HAP-1 (cell line): ENCODE measurements around the gene TMEM204.

Experiments used
- DNase-seq, 2 experiments: peaks; one replicate each; pipeline ENCODE4 v3.0.0-alpha.2; 2016 to 2020; ENCODE audit warnings: low spot score in 2 of 2
- H3K27me3 ChIP-seq: fragments of 250-450 bp; sonication (Bioruptor Pico); 2 replicates; pipeline ENCODE4 v1.5.1; 2020; ENCODE audit warnings: low read depth, mild to moderate bottlenecking, moderate library complexity
- H3K36me3 ChIP-seq: fragments of 250-450 bp; sonication (Bioruptor Pico); replicated peaks from 2 replicates; pipeline ENCODE4 v1.5.1; 2020; ENCODE audit warnings: mild to moderate bottlenecking
- H3K4me1 ChIP-seq: fragments of 250-450 bp; sonication (Bioruptor Pico); 2 replicates; pipeline ENCODE4 v1.5.1; 2020; ENCODE audit warnings: mild to moderate bottlenecking
- H3K4me3 ChIP-seq: fragments of 250-450 bp; sonication (Bioruptor Pico); 2 replicates; pipeline ENCODE4 v1.5.1; 2020; ENCODE audit warnings: mild to moderate bottlenecking, moderate library complexity
- H3K9me3 ChIP-seq: fragments of 250-450 bp; sonication (Bioruptor Pico); 2 replicates; pipeline ENCODE4 v1.5.1; 2020; ENCODE audit warnings: mild to moderate bottlenecking, moderate library complexity
- in situ Hi-C: fragments of 300-500 bp; cut with MboI; formaldehyde crosslinking; loops from 3 replicates; pipeline ENCODE4 v1.14.3; 2020; ENCODE audit warnings: low sequenced_read_pairs, inconsistent platforms, mixed read lengths

TMEM204 gene

DNA sequence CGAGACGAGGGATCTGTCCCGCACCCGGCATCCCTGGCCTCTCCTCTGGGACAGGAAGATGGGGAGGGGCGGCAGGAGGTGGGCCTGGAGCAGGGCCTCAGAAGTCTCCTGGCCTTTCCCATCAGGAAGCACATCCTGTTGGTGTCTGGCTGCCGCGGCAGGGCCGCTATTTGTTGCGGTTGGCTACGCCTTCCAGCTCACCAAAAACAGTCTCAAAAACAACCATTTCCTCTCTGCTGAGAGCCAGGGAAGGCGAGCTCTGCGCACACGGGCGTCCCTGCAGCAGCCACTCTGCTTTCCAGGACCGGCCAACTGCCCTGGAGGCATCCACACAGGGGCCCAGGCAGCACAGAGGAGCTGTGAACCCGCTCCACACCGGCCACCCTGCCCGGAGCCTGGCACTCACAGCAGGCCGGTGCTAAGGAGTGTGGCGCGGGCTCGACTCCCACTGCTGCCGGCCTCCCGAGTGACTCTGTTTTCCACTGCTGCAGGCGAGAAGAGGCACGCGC is at the start of gene TMEM204:
Gene TMEM204, plus strand, starts transcription at position 224 of the 509 bp plus-strand sequence. CDS start 610 bp downstream, outside the sequence.
- Histone ChIP-seq H3K4me1 (no peaks in the 10 kb centered on the region), H3K27me3 (no peaks in the 10 kb centered on the region), H3K4me3 (no peak within 1 kb of the TSS), H3K9me3 (no peaks in the 10 kb centered on the region), H3K36me3 (no peaks in the 10 kb centered on the region)
- no peak for DNase-seq
- in situ Hi-C loops, result no loop called here

DNA sequence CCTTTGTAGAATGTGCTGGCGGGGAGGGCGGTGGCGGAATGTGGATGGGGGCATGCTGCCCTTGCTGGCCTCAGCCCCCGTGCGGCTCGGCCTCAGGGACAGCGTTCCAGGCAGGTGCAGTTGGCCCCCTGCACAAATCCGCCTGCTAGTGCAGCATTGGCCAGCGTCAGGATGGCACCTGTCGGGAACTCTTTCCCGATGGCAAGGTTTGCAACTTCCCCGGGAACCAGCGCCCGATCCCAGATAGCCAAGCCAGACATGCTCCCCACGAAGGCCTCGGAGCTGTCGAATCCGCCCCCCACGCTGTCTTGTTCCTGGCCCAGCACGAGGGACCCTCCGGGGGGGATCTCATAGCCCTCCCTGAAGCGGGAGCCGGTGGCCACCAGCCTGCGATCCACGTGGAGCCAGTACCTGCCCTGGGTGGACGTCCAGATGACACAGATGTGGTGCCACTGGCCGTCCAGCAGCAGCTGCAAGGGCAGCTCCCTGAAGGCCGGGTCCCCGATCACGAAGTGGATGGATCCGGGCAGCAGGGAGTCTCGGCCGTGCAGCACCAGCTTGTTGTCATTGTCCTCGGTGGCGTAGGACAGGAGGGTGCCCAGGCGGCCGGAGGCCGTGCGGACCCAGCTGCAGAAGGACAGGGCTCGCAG is 47.5 kb upstream of the TMEM204 start:
- Histone ChIP-seq H3K27me3 (no peaks in the 10 kb centered on the region), H3K9me3 (no peaks in the 10 kb centered on the region), H3K4me1 (no peaks in the 10 kb centered on the region), H3K4me3 (no peak overlapping the region), H3K36me3 (no peaks in the 10 kb centered on the region)
- no peak for DNase-seq
- in situ Hi-C loops, result no loop called here

DNA sequence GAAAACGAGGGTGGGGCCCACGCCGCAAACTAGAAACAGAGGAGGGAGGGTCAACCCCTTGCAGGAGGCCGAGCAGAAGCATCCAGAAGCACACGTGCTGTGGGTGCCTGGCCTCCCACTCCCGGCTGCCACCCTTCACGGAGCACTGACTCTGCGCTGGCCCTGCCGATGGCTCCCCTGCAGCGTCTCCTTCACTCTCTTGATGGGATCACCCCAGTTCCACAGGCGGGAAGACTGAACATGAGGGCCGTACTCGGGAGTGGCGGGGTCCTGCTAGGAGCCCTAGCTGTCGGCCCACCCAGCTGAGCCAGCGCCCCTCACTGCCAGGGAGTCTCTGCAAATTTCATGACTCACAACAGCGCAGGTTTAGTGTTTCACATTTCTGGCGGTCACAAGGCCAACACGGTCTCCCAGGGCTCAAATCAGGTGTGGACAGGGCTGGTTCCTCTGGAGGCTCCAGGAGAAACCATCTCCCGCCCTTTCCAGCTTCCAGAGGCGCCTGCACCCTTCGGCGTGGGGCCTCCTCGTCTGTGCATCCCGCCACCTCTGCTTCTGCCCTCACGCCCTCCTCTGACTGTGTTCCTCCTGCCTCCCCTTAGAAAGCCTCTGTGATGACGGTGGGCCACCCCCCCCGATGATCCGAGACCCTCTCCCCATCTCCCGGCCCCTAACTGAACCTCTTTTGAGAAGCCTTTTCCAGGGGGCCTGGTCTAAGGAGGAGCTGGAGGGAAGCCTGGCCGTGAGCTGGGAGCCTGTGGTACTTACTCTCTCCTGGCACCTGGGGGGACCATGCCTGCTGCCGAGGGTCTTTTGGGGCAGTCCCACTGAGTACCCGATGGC is 46.7 kb upstream of the TMEM204 start:
- no peak for DNase-seq
- no peaks in the 10 kb centered on the region for H3K27me3 ChIP-seq
- in situ Hi-C loops, result no loop called here
- no peaks in the 10 kb centered on the region for H3K4me1 ChIP-seq
- H3K4me3 ChIP-seq, result no peak overlapping the region
- no peaks in the 10 kb centered on the region for H3K9me3 ChIP-seq
- no peaks in the 10 kb centered on the region for H3K36me3 ChIP-seq

DNA sequence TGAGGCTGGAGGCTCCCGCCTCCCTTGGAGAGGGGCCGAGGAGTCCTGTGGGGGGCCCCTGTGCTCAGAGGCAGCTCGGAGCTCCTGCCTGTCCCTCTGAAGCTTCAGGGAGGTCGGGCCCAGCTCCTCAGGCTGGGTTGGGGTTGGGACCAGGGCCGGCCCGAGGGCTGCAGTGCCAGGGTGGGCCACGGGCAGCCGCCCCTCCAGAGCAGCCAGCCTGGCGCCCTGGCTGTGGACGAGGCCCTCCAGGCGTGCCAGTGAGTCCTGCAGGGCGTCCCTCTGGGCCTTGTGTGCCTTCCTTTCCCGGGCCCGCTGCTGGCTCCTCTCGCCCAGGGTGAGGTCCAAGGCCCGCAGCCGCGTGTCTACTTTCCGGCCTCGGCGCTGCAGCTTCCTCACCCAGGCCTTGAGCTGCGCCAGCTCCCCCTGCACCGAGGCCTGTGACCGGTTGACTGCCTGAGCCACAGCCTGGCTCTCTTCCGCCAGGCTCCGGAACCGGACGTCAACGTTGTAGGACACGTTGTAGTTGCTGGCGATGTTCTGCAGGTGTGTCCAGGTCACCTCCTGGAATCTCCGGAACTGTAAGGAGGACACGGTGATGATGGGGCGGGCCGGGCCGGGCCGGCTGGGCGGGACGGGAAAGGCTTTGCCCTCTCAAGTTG is 45.9 kb upstream of the TMEM204 start:
- Histone ChIP-seq H3K4me1 (peaks cover under 1% of the 10 kb centered on the region), H3K4me3 (no peak overlapping the region), H3K9me3 (no peaks in the 10 kb centered on the region), H3K27me3 (no peaks in the 10 kb centered on the region), H3K36me3 (no peaks in the 10 kb centered on the region)
- in situ Hi-C loops, result no loop called here
- DNase-seq, result no peak

DNA sequence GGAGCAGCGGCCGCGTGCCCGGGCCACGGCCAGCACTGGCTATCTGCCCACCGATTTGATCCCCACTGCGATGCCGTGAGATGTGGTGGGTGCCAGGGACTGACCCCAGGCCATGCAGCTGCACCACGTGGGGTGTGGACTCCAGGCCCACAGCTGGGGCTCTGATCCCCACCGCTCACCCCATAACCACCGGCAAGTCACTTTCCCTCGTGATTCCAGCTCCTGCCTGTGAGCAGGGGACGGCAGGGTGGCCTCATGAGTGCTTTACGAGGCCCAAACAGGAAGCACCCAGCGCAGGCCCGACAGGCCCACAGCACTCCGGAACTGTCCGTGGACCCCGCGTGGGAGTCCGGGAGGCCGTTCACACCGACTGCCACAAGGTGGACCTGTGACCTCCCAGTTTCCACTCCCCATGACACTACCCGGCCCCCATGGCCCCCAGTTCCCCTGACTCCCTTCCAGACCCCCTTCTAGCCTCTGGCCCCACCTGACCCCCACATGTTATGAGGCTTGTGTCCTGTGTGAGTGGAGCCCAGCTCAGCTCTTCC is 45.3 kb upstream of the TMEM204 start:
- no peak overlapping the region for H3K4me3 ChIP-seq
- no peaks in the 10 kb centered on the region for H3K36me3 ChIP-seq
- H3K4me1 ChIP-seq, result peaks cover 6% of the 10 kb centered on the region
- in situ Hi-C loops, result no loop called here
- H3K9me3 ChIP-seq, result no peaks in the 10 kb centered on the region
- H3K27me3 ChIP-seq, result no peaks in the 10 kb centered on the region
- DNase-seq, result no peak

DNA sequence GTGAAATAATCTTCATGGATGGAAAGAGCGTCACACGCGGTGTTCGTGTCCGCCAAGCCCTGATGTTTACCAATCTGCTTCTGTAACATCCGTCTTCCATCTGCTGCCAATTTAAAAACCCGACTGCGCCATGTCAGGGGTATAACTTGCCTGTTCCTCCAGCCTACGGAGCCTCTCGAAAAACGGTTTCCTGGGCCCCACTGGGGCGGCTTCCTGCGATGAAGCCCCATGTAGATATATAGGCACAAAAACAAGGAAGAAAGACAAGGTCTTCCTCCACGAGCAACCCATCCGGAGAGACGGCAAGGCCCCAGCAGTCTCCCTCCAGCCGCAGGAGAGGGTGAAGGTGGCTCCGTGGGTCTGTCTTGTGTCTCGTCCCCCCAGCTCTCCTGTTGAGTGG is 44.8 kb upstream of the TMEM204 start, which contains the start of gene PTX4:
Gene PTX4, minus strand, starts transcription at position 326 of the 400 bp plus-strand sequence. Its CDS starts 35 bp downstream, at position 291.
- no peak for DNase-seq
- Histone ChIP-seq H3K9me3 (no peaks in the 10 kb centered on the region), H3K4me3 (no peak within 1 kb of the TSS), H3K36me3 (no peaks in the 10 kb centered on the region), H3K27me3 (no peaks in the 10 kb centered on the region), H3K4me1 (peaks cover 6% of the 10 kb centered on the region)
- in situ Hi-C loops, result no loop called here

DNA sequence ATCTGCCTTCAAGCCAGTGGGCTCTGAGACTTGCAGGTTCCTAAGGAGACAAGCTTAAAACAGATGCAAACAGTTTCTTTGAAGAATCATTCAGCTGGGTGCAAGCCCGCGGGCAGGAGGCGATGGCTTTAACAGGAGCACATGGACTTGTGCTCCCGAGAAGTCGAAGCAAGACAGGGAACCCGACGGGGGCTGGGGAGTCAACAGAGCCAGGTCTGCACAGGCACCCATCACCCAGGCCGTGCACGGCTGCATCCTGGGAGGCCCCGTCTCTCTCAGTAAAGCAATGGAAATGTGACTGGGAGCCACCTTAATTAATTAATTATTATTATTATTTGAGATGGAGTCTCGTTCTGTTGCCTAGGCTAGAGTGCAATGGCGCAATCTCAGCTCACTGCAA is 44.4 kb upstream of the TMEM204 start:
- no peak for DNase-seq
- no peaks in the 10 kb centered on the region for H3K9me3 ChIP-seq
- H3K4me1 ChIP-seq, result peaks cover 6% of the 10 kb centered on the region
- no peaks in the 10 kb centered on the region for H3K27me3 ChIP-seq
- H3K36me3 ChIP-seq, result peaks cover under 1% of the 10 kb centered on the region; the same call in 1 of the 2 replicates
- H3K4me3 ChIP-seq, result no peak overlapping the region
- in situ Hi-C loops, result no loop called here

DNA sequence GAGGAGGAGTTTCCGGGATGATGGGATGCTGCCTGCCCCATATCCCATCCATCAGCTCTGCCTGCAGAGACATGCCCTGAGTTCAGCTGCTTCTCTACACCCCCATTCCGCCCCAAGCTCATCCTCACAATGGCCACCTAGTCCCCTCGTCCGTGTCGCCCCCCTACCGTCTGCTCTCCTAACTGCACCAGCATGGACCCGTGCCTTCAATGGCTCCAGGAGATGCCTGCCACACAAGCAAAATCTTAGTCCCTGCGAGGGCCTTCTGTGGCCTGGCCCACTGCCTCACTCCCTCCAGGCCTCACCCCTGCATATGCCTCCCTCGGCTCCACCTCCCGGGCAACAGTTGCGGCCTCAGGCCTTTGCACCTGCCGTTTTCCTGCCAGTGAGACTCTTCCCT is 42.1 kb upstream of the TMEM204 start:
- no peak for DNase-seq
- Histone ChIP-seq H3K4me1 (peaks cover 6% of the 10 kb centered on the region), H3K4me3 (no peak overlapping the region), H3K36me3 (peaks cover 21% of the 10 kb centered on the region), H3K9me3 (no peaks in the 10 kb centered on the region), H3K27me3 (no peaks in the 10 kb centered on the region)
- in situ Hi-C loops, result no loop called here

DNA sequence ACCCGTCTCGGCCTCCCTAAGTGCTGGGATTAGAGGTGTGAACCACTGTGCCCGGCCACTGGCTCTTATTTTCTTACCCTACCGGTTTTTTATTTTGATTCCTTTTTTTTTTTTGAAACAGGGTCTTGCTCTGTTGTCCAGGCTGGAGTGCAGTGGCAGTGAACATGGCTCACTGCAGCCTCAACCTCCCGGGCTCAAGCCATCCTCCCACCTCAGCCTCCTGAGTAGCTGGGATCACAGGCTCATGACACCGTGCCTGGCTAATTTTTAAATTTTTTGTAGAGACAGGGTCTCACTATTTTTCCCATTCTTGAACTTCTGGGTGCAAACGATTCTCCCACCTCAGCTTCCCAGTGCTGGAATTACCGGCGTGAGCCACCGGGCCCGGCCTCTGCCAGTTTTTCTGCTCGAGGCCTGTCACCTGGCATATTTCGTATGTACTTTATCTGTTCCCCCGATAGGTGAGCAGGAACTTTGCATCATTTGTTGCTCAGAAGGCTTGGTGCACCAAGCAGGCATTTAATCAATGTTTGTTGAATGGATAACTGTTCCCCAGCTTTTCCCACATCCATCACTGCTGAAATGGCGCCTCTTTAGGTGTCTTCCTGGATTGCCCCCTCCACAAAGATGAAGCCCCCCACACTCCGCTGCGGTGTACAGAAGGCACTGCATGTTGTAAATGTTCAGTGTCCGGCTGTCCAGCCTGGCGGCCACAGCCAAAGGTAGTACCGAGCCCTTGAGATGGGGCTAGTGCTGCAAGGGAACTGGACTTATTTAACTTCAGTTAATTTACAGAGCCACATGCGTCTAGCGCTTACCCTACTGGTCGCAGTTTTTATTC is 41.2 kb upstream of the TMEM204 start:
- Histone ChIP-seq H3K36me3 (peaks cover 31% of the 10 kb centered on the region), H3K4me1 (peaks cover 6% of the 10 kb centered on the region), H3K27me3 (no peaks in the 10 kb centered on the region), H3K9me3 (no peaks in the 10 kb centered on the region), H3K4me3 (peak overlapping the region; percentile 77)
- in situ Hi-C loops, result no loop called here
- DNase-seq, result no peak

DNA sequence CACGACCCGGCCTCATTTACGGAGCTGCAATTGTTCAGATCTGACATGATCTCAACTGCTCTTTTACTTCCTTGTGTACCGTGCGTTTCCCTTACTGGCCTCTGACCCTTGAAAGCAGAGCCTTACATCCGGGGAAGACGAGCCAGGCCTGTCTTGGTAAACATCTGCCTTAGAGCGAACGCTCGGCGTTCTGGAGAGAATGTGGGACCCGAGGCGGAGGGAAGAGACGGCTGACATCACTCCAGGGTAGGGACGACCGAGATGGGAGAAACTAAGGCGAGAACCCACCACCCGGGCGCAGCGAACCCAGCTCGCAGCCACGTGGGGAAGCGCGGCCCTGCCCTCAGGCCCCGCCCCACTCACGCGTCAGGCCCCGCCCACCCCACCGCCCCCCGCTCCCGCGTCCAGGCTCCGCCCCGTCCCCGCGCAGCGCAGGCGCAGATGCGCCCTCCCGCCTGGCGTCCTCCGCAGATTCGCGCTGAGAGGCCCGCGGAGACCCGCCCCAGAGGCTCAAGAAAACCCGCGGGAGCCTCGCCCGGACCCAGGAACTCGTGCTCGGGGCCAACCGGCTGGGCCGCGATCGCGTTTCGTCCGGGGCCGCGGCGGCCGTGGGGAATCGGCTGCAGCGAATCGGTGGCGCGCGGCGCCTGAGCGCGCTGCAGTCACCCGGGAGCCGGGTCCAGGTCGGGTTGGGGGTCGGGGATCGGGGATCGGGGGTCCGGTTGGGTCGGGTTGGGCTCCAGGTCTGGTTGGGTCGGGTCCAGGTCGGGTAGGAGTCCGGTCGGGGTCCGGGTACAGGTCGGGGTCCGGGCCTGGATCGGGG is 40.3 kb upstream of the TMEM204 start, which contains the start of gene TELO2:
Gene TELO2, plus strand, starts transcription at position 438 of the 823 bp plus-strand sequence. CDS start 922 bp downstream, outside the sequence.
- peaks cover 36% of the 10 kb centered on the region for H3K36me3 ChIP-seq
- peak; percentile 73 to 90 for DNase-seq
- in situ Hi-C loops, result no loop called here
- H3K4me3 ChIP-seq, result peak within 1 kb of the TSS; percentile 77
- H3K9me3 ChIP-seq, result no peaks in the 10 kb centered on the region
- H3K27me3 ChIP-seq, result no peaks in the 10 kb centered on the region
- peaks cover 6% of the 10 kb centered on the region for H3K4me1 ChIP-seq

DNA sequence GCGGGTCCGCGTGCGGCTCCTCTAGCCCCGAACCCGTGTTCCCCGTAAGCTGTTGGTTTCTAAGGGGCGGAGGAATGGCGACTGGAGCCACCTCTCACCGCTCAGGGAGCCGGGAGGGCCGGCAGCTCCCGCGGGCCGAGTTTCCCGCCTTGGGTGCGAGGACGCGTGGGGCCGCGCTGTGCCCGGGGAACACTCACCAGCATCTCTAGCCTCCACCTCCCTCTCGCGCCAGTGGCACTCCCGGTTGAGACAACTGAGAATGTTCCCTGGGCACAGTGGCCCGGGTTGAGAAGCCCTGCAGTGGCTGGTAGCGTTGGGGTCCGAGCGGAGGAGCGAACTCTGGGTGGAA is 39.7 kb upstream of the TMEM204 start:
- Histone ChIP-seq H3K4me3 (peak overlapping the region; percentile 77), H3K27me3 (no peaks in the 10 kb centered on the region), H3K9me3 (no peaks in the 10 kb centered on the region), H3K4me1 (peaks cover 6% of the 10 kb centered on the region), H3K36me3 (peaks cover 37% of the 10 kb centered on the region)
- in situ Hi-C loops, result no loop called here
- DNase-seq, result peak in 1 of 2 experiments; percentile 41

DNA sequence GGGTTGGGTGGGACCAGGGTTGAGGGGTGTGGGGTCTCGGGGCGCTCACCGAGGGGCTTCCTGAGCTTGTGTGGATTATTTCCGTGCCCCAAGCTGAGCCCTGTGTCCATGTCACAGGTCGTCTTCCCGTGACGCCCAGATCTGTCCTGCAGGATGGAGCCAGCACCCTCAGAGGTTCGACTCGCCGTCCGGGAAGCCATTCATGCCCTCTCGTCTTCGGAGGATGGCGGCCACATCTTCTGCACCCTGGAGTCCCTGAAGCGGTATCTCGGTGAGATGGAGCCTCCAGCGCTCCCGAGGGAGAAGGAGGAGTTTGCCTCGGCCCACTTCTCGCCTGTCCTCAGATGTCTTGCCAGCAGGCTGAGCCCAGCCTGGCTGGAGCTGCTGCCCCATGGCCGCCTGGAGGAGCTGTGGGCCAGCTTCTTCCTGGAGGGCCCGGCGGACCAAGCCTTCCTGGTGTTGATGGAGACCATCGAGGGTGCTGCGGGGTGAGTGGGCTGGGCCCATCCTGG is 39.3 kb upstream of the TMEM204 start:
- H3K9me3 ChIP-seq, result no peaks in the 10 kb centered on the region

More for the DNA sequence above, 39.3 kb upstream of the TMEM204 start:
- in situ Hi-C loops, result no loop called here
- H3K4me1 ChIP-seq, result peaks cover 6% of the 10 kb centered on the region
- peak; percentile 43 to 76 for DNase-seq
- no peaks in the 10 kb centered on the region for H3K27me3 ChIP-seq
- H3K4me3 ChIP-seq, result peak overlapping the region; percentile 77
- H3K36me3 ChIP-seq, result peaks cover 41% of the 10 kb centered on the region
